HS-27A (cell line): ENCODE measurements around the gene GBA3.

Source experiments
- DNase-seq: peaks from one replicate; pipeline ENCODE4 v3.0.0-alpha.2; 2012; ENCODE audit warnings: low read depth, missing footprints

The GBA3 gene

DNA sequence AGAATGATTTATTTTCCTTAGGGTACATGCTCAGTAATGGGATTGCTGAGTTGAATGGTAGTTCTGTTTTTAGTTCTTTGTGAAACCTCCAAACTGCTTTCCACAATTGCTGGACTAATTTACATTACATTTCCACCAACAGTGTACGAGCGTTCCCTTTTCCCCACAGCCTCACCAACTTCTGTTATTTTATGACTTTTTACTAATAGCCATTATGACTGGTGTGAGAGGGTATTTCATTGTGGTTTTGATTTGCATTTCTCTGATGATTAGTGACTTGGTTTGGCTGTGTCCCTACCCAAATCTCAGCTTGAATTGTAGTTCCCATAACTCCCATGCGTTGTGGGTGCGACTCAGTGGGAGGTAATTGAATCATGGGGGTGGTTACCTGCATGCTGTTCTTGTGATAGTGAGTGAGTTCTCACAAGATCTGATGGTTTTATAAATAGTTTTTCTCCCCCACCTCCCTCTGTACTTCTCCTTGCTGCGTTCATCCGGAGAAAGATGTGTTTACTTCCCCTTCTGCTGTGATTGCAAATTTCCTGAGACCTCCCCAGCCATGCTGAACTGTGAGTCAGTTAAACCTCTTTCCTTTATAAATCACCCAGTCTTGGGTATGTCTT, 95.1 kb downstream of the GBA3 start:
- DNase-seq = no peak

DNA sequence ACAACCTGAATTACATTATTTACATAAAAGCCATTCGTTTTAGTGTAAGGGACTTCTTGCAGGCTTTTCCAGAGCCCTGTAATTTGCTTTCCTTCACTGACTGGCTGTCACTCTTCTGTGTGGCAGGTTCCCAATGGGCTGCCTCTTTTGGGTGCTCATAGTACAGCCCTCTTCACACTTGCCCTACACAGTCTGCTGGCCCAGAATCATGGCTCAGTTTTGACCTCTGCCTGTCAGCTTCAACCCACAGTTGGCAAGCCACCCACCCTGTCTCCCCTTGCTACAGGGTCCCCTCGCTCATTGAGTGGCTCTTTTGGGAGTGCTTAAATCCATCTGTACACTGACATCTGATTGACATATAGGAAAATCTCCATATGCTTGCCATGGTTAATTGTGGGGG, 97.9 kb downstream of the GBA3 start:
- DNase-seq = no peak

DNA sequence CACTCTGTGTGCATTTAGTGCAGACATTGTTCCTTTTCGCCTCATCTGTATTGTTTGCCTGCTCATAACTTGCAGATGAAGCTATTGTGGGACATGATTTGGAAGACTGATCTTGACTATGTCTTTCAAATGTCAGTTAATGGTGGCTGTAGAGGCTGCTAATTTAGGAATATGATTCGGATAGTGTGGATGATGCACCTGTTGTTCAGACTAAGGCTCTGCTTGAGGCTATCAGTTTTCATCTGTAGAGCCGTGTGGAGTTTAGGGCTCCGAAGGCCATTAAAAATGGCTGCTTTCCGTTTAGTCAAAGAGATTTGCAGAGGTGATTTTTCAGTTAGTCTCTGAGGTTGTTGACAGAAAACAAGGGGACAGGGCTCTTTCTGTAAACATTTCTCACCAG, 102.0 kb downstream of the GBA3 start:
- no peak for DNase-seq

DNA sequence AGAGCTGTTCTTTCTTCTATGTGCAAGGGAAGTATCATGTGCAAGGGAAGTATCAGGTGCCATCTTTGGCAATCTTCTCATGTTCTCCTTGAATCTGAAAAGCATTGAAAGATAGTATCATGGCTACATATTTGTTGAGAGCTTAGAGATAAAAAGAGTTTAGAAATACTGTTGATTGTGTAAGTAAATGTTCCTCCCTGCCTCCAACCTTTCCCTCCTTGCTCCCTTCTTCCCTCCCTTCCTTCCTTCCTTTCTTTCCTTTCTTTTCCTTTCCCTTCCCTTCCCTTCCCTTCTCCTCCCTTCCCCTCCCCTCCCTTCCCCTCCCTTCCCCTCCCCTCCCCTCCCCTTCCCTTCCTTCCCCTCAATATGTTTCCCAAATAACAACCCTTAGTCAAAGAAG, 108.7 kb downstream of the GBA3 start:
- DNase-seq = no peak

DNA sequence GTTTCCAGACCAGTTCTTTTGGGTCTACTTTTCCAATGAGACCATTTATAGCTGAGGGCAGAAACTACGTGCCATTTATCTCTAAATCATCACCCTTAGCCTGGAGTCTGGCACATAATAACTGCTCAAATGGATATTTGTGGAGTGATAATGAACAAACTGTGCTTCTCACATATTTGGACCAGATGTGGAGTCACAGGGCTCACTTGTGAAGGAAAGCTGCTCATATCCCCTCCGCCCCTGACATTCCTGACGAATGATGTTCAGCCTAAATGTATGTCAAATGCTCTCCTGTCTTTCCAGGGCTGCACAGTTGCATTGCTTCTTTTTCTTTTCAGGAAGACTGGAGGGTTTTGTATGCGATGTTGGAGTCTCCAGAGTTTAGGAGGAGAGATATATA, 110.1 kb downstream of the GBA3 start:
- DNase-seq = no peak

DNA sequence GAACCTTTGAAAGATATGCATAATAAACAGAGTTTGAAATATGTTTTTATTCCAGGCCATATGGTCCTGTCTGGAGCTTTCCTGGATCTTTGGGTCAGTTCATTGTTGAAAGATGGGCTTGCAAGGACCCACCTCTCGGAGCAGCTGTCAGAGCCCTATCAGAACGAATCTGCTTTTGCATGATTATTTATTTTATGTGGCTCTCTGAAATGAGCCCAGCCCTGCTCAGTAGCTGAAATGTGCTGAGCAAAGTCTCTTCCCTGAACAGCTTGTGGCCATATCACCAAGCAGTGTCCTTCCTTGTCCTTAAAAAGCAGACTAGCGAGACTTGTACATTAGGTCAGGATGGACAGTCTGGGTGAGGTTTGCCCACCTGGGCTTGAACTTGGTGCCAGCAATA, 110.8 kb downstream of the GBA3 start:
- no peak for DNase-seq

DNA sequence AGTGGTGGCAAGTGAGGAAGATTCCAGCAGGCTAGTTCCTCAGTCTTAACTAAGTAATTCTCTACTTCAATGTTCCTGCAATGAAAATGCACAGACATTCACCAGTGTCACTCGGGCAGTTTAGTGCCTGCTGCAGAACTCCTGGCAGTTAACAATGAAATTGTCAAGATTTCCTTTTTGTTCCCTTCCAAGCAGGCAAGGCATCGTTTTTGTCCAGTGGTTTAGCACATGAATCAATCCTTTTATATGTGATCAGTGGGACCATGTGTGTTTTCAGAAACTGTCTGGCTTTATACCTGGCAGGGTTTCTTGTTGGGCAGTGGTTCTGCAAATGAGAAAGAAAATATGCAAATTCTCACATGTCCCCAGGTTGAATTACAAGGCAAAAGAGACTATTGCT, 122.2 kb downstream of the GBA3 start:
- DNase-seq = no peak

DNA sequence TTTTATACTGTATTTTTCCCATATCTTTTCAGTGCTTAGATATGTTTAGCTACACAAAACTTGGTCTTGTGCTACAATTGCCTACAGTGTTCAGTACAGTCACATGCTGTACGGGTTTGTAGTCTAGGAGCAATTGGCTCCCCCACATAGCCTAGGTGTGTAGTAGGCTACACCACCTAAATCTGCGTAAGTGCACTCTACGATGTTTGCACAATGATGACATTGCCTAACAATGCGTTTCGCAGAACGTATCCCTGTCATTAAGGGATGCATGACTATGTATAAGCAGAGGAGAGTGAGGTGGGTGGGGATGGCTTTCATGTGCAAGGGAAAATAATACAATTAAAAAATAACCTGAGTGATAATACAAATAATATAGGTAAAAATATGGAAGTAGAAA, 131.4 kb downstream of the GBA3 start:
- DNase-seq = no peak

DNA sequence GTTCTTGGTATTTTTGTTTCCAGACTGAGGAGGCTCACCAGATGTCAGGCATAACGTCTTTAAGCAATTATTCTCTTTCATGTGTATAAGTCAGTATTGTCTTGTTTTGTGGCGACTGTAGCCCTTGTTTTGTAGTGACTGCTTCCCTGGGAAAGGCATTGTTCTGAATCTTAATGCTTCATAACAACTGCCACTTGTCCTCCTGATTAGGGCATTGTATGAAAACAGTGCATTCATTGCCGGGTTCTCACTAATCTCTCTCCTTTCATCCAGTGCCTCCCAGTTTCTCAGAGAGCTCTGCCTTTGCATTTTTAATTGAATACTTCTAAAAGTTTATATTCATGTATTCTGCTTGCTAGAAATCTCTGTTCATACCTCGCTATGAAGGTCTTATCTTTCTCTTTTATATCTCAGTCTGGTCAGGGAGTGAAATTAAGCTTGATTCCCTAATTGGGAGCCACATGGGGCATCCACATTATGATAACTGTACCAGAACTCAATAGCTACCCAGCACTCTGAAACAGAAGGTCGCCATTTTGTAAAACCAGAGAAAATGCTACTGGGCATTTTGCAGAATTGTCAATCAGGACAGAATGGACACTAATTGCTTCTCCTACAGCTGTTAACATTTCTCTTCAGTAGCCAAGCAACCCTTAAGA, 149.8 kb downstream of the GBA3 start:
- no peak for DNase-seq

DNA sequence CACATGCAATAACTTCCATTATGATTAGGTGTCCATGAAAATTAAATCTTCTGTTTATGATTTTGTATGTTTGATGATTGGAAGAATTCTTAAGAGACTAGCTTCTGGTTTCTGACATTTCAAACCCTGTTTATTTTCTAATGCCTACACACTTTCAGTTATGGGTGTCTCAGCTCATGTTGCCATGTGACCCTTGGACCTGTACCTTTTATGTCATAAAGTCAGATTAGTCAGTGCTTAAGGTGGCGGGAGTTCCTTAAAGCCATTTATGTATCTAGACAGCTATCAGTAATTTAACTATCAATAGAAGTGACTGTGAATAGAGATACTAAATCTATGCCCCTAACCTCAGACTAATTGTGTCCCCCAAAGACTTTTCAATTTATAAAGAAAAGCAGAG, 155.6 kb downstream of the GBA3 start:
- DNase-seq = no peak

DNA sequence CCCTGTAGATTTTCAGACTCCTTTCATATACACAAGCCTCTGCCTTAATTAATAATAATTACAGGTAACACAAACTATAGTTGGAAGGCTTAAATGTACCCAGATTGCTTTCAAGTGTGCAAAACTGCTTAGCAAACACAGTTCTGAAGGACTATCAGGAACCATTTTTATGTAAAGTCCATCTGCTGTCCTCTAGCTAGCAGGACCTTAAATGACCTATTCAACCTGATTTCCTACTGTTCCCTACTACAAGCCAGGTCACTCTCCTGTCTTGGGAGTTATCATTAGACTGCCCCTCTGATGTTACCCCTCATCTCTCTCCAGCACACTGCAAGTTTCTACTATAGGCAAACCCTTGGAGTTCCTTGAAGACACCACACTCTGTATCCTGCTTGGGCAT, 157.3 kb downstream of the GBA3 start:
- DNase-seq = no peak

DNA sequence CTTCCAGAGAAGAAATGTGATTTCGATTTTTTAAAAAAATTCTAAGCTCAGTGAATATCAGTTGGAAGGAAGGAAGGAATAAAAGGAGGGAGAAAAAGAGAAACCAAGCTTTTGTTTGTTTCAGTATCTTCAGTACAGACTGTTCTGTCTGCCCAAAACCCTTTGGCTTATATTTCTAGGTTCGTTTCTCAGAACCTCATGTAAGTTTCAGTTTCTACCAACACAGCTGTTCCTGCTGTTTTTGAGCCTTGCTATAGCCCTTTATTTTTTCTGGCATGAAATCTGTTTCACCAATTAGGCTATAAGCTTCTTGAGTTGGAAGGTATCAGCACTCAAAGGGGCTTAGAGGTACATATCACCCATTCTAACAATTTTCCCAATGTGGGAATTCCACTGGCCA, 157.9 kb downstream of the GBA3 start:
- DNase-seq = no peak

DNA sequence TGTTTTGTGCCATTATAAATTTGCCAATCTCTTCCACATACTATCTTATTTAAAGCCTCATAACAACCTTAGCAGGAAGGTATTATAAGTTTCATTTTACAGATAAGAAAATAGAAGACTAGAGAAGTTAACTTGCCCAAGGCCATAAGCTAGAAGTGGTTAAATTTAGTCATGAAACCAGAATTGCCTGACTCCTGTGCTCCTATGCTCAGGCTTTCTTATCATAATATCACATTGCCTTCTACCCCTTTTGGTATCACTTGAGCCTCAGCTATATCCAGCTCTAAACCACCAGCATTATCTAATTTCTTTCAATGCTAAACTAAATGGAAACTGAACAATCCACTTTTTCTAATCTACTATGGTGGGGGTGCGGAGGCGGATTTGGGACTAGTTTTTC, 164.7 kb downstream of the GBA3 start:
- DNase-seq = no peak

DNA sequence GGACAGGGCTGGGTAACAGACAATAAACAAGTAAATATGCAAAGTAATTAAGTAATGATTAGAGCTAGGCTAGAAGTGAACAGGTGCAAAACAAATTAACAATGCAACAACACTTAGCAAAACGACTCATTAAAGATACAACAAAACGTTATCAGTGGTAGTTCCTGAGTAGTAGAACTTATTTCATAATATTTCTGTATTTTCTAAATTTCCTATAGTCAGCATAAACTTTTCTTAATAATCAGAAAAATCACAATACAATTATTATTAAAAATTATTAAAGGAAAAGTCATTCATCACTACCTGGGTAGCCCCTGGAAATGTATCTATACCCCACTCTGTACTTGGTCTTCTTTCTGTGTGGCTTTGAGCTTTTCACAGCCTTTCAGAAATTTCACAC, 166.6 kb downstream of the GBA3 start:
- DNase-seq = no peak
